RWPE2 (cell line): ENCODE results near the gene PLA2G2F.

Experiments
- ATAC-seq: fragments of 200-7000 bp; cut with Tn5 transposase; 3 replicates; pipeline ENCODE4 v1.9.1; 2021; ENCODE audit warnings: low read depth
- DNase-seq: peaks from one replicate; pipeline ENCODE4 v3.0.0-alpha.2; 2020; ENCODE audit warnings: low spot score
- H3K27ac ChIP-seq: fragments of 450-650 bp; 2 replicates; pipeline ENCODE4 v1.5.1; 2017; ENCODE audit warnings: mild to moderate bottlenecking; ENCODE audit not compliant: poor library complexity, severe bottlenecking
- H3K27me3 ChIP-seq: fragments of 250-450 bp; sonication (Bioruptor Pico); 2 replicates; pipeline ENCODE4 v1.5.1; 2021; ENCODE audit warnings: mild to moderate bottlenecking, moderate library complexity; ENCODE audit not compliant: insufficient read depth, poor library complexity, severe bottlenecking
- H3K36me3 ChIP-seq: fragments of 250-450 bp; sonication (Bioruptor Pico); 2 replicates; pipeline ENCODE4 v1.5.1; 2020; ENCODE audit warnings: low read depth, mild to moderate bottlenecking, moderate library complexity
- H3K4me1 ChIP-seq: fragments of 250-450 bp; sonication (Bioruptor Pico); 2 replicates; pipeline ENCODE4 v1.5.1; 2021; ENCODE audit warnings: mild to moderate bottlenecking, moderate library complexity; ENCODE audit not compliant: insufficient read depth, poor library complexity, severe bottlenecking
- H3K4me3 ChIP-seq: fragments of 250-450 bp; sonication (Bioruptor Pico); 2 replicates; pipeline ENCODE4 v1.5.1; 2021; ENCODE audit warnings: mild to moderate bottlenecking, moderate library complexity; ENCODE audit not compliant: severe bottlenecking
- H3K9me3 ChIP-seq: fragments of 250-450 bp; sonication (Bioruptor Pico); 2 replicates; pipeline ENCODE4 v1.5.1; 2021; ENCODE audit warnings: mild to moderate bottlenecking, moderate library complexity; ENCODE audit not compliant: severe bottlenecking
- TF ChIP-seq, protein P1 (sequence below): fragments of 450-650 bp; IDR thresholded peaks from one replicate; pipeline ENCODE4 v1.5.1; 2017; ENCODE audit warnings: mild to moderate bottlenecking, moderate library complexity; ENCODE audit not compliant: poor library complexity, severe bottlenecking

The PLA2G2F gene

DNA sequence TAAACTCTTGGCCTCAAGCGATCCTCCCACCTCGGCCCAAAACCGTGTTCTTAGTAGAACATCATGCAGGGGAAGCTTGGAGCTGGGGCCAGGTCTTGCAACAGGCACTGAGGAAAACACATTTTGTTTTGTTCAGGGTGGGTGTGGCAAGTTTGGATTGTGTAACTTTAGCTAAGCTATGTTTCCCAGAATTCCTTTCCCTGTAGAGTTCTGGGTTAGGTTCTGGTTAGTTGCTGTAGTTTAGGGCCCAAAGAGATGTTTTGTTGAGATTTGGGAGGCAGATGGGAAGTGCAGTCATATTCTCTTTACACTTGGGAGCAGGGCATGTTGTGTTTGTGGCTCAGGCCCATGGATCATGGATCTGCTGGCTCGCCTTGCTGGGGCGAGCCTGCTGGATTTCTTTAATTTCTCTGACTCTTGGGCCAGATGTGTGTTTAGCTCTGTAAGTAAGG, 45.2 kb upstream of the PLA2G2F start:
- H3K4me1 ChIP-seq = no peaks in the 10 kb centered on the region
- H3K36me3 ChIP-seq = no peaks in the 10 kb centered on the region
- H3K27ac ChIP-seq = no peak overlapping the region
- H3K9me3 ChIP-seq = no peaks in the 10 kb centered on the region
- no peak for ATAC-seq
- no peak overlapping the region for H3K4me3 ChIP-seq
- H3K27me3 ChIP-seq = no peaks in the 10 kb centered on the region
- TF ChIP-seq, protein P1, sequence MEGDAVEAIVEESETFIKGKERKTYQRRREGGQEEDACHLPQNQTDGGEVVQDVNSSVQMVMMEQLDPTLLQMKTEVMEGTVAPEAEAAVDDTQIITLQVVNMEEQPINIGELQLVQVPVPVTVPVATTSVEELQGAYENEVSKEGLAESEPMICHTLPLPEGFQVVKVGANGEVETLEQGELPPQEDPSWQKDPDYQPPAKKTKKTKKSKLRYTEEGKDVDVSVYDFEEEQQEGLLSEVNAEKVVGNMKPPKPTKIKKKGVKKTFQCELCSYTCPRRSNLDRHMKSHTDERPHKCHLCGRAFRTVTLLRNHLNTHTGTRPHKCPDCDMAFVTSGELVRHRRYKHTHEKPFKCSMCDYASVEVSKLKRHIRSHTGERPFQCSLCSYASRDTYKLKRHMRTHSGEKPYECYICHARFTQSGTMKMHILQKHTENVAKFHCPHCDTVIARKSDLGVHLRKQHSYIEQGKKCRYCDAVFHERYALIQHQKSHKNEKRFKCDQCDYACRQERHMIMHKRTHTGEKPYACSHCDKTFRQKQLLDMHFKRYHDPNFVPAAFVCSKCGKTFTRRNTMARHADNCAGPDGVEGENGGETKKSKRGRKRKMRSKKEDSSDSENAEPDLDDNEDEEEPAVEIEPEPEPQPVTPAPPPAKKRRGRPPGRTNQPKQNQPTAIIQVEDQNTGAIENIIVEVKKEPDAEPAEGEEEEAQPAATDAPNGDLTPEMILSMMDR = no peak
- no peak for DNase-seq

DNA sequence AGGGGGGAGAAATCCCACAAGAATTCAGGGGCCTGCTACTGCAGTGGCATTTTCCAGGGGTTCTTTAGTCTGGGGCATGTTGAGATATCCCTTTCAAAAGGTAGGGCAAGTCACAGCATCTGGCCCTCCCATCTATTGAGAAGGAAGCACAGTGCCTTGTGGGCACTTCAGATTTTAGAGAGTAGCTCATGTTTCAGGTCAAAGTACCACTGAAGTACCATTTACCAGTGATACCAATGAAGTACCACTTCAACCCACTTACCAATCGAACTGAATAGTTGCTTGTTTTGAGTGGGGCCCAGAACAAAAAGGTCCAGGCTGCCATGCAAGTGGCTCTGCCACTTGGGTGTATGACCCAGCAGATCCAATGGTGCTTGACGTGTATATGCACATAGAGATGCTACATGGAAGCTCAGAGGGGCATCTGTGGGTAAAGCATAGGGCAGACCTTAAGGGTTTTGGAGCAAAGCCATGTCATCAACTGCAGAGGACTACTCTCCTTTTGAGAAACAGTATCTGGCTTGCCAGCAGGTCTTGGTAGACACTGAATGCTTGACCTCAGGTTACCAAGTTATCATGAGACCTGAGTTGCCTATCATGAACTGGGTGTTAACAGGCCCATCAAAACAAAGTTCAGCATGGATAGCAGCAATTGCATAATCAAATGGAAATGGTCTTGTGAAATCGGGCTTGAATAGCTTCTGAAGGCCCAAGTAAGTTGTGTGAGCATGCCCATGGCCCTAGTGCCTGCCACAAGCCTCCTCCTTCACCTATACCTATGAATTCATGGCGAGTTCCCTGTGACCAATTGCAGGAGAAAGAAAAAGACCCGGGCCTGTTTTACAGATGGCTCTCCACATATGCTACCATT, 43.3 kb upstream of the PLA2G2F start:
- H3K36me3 ChIP-seq = no peaks in the 10 kb centered on the region
- TF ChIP-seq, protein P1 = no peak
- no peaks in the 10 kb centered on the region for H3K4me1 ChIP-seq
- DNase-seq (no peak), ATAC-seq (no peak)
- no peak overlapping the region for H3K27ac ChIP-seq
- H3K4me3 ChIP-seq = no peak overlapping the region
- no peaks in the 10 kb centered on the region for H3K9me3 ChIP-seq
- no peaks in the 10 kb centered on the region for H3K27me3 ChIP-seq

GRCh38 chr1:20096840-20097447, 42.2 kb upstream of the PLA2G2F start:
- Histone ChIP-seq H3K9me3 (no peaks in the 10 kb centered on the region), H3K4me1 (no peaks in the 10 kb centered on the region), H3K27ac (no peak overlapping the region), H3K4me3 (no peak overlapping the region), H3K27me3 (no peaks in the 10 kb centered on the region), H3K36me3 (no peaks in the 10 kb centered on the region)
- DNase-seq = no peak
- ATAC-seq = no peak
- TF ChIP-seq, protein P1 = no peak

DNA sequence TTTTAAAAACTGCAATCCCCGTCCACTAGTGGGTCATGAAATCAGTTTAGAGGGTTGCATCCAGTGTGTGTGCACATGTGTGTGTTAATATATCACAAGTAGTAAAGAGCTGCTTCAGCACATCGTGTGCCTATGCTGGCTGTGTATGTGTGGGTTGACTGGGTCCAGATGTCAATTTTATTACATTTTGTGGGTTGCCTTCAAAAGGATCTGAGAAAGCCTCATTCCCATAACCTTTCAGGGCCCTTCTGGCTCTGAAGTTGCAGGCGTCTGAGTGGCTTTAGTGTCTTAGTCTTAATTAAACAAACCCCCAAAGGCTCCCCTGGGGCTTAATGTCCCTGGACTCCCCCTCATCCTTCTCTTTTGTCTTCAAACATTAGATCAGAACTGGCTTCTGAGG, 39.6 kb upstream of the PLA2G2F start:
- H3K36me3 ChIP-seq = no peaks in the 10 kb centered on the region
- no peak for ATAC-seq
- H3K9me3 ChIP-seq = no peaks in the 10 kb centered on the region
- H3K4me1 ChIP-seq = no peaks in the 10 kb centered on the region
- H3K27ac ChIP-seq = no peak overlapping the region
- DNase-seq = no peak
- H3K27me3 ChIP-seq = no peaks in the 10 kb centered on the region
- no peak overlapping the region for H3K4me3 ChIP-seq
- TF ChIP-seq, protein P1 = no peak
